ENCODE data around the gene LEAP2.

LEAP2 gene

DNA sequence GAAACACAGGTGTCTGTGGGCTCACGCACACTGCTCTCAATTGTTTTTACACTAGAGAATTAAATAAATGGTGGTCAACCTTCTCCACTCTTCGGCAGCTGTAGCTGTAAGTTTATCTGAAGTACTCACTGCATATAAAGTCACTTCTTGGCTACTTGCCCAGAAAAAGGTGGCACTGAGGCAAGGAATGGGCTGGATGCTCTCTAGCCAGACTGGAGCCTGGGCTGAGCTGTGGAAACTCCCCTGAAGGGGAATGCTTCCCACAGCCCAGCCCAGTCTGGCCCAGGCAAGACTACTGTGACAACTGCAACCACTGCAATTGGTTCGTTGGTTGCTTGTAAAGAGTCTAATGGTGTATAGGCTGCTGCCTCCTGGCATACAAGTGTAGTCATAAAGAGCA is 4.5 kb downstream of the LEAP2 start:
- no peak for TF ChIP-seq POLR2A (IDR thresholded peaks at IDR 0.05; ENCODE audit: low read depth, low read length)
- DNase-seq (ENCODE audit: insufficient read length, low spot score), result no peak
- FAIRE-seq, result no peak

GRCh38 chr5:132883261-132883834 is 9.9 kb downstream of the LEAP2 start:
- peak; percentile 93 for FAIRE-seq
- TF ChIP-seq POLR2A (IDR thresholded peaks at IDR 0.05; ENCODE audit: low read depth, low read length), result no peak

GRCh38 chr5:132884548-132884947 is 11.1 kb downstream of the LEAP2 start:
- FAIRE-seq (no peak), DNase-seq (ENCODE audit: insufficient read length, low spot score) (no peak)
- no peak for TF ChIP-seq POLR2A (IDR thresholded peaks at IDR 0.05; ENCODE audit: low read depth, low read length)

More at GRCh38 chr5:132883261-132883834, 9.9 kb downstream of the LEAP2 start:
- DNase-seq (ENCODE audit: insufficient read length, low spot score), result peak; percentile 16

GRCh38 chr5:132886064-132886823 is 12.8 kb downstream of the LEAP2 start:
- TF ChIP-seq POLR2A (IDR thresholded peaks at IDR 0.05; ENCODE audit: low read depth, low read length), result no peak
- DNase-seq (ENCODE audit: insufficient read length, low spot score), result no peak

GRCh38 chr5:132887283-132887682 is 13.8 kb downstream of the LEAP2 start:
- TF ChIP-seq POLR2A (IDR thresholded peaks at IDR 0.05; ENCODE audit: low read depth, low read length), result no peak
- FAIRE-seq, result peak; percentile 75
- no peak for DNase-seq (ENCODE audit: insufficient read length, low spot score)

More at GRCh38 chr5:132886064-132886823, 12.8 kb downstream of the LEAP2 start:
- no peak for FAIRE-seq

- no peak for TF ChIP-seq POLR2A (IDR thresholded peaks at IDR 0.05; ENCODE audit: low read depth, low read length)
- DNase-seq (ENCODE audit: insufficient read length, low spot score) (no peak), FAIRE-seq (peak; percentile 33)
Measured at GRCh38 chr5:132889501-132889900, 16.0 kb downstream of the LEAP2 start.

DNA sequence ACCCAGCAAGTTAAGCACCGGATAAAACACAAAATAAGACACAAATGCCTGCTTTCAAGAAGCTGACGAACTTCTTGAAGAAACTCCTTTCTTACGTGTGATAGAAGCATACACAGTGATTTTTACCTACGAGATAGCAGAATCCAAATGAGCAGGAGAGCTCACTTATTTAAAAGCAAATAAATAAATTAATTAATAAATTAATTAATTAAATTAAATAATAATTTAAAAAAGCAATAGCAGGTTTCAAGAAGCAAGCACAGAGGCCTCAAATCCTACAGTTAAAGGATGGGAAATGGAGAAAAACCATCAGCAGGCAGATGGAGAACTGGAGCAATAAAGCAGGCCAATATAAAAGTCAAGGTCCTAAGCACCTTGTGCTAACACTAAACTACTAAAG is 17.3 kb downstream of the LEAP2 start:
- no peak for TF ChIP-seq POLR2A (IDR thresholded peaks at IDR 0.05; ENCODE audit: low read depth, low read length)
- DNase-seq (ENCODE audit: insufficient read length, low spot score) (no peak), FAIRE-seq (no peak)

GRCh38 chr5:132895719-132896305 is 22.3 kb downstream of the LEAP2 start:
- TF ChIP-seq POLR2A (IDR thresholded peaks at IDR 0.05; ENCODE audit: low read depth, low read length), result no peak
- DNase-seq (ENCODE audit: insufficient read length, low spot score) (no peak), FAIRE-seq (no peak)

- no peak for TF ChIP-seq POLR2A (IDR thresholded peaks at IDR 0.05; ENCODE audit: low read depth, low read length)
- no peak for FAIRE-seq
Measured at GRCh38 chr5:132896685-132897084, 23.2 kb downstream of the LEAP2 start.

DNA sequence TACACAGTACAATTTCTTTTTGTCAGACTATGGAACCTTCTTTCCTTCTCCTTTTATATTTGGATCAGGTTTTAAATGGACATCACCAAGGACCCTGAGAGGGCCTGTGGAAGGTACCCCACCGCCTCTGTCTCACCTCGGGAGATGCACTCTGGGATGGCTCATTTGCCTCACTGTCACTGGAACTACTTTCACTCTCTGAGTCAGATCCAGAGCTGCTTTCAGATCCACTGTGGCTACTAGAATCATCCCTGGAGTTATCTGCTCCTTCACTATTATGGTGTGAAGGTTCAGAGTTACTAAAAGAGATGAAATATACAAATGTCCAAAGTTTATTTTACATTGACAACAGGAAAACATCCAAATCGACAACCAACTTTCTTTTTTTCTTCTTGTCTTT is 24.6 kb downstream of the LEAP2 start:
- FAIRE-seq, result no peak
- no peak for TF ChIP-seq POLR2A (IDR thresholded peaks at IDR 0.05; ENCODE audit: low read depth, low read length)
- no peak for DNase-seq (ENCODE audit: insufficient read length, low spot score)

More at GRCh38 chr5:132896685-132897084, 23.2 kb downstream of the LEAP2 start:
- no peak for DNase-seq (ENCODE audit: insufficient read length, low spot score)

DNA sequence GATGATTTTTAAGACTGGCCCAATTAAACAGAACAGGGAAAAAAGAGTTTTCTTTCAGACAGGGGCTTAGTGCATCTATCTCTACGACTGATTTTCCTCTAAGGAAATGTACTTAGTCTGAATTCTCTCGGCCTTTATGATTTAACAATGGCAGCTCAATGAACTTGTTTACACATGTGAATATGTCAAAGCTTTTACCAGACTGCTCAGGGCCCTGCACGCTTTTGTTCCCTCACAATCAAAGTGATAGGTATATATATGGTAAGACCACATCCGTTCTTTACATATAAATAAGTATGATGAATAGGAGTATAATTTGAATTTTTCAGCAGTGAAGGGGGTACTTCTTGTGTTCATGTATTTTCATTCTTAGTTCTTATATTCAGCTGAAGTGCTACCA is 27.6 kb downstream of the LEAP2 start:
- TF ChIP-seq POLR2A (IDR thresholded peaks at IDR 0.05; ENCODE audit: low read depth, low read length), result no peak
- DNase-seq (ENCODE audit: insufficient read length, low spot score) (no peak), FAIRE-seq (no peak)

GRCh38 chr5:132901730-132902129 is 28.3 kb downstream of the LEAP2 start:
- FAIRE-seq (no peak), DNase-seq (ENCODE audit: insufficient read length, low spot score) (no peak)
- TF ChIP-seq POLR2A (IDR thresholded peaks at IDR 0.05; ENCODE audit: low read depth, low read length), result no peak

- no peak for TF ChIP-seq POLR2A (IDR thresholded peaks at IDR 0.05; ENCODE audit: low read depth, low read length)
- DNase-seq (ENCODE audit: insufficient read length, low spot score) (no peak), FAIRE-seq (peak; percentile 68)
Measured at GRCh38 chr5:132905938-132906337, 32.5 kb downstream of the LEAP2 start.

DNA sequence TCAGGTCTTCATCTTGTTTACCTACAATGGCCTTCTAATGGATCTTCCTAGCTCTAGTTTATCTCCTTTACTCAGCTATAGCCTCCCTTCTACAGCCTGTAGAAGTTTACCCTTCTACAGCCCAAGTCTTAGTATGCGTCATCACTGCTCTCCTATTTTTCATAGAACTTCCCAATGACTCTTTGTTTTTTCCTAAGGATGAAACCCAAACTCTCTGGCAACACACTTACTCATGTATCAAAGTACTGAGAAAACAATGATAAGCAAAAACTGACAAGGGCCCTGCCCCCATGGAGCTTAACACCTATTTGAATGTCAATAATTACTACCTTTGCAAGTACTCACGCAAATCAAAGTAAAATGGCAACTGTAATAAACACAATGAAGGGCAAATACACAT is 33.7 kb downstream of the LEAP2 start:
- FAIRE-seq (no peak), DNase-seq (ENCODE audit: insufficient read length, low spot score) (no peak)
- no peak for TF ChIP-seq POLR2A (IDR thresholded peaks at IDR 0.05; ENCODE audit: low read depth, low read length)

DNA sequence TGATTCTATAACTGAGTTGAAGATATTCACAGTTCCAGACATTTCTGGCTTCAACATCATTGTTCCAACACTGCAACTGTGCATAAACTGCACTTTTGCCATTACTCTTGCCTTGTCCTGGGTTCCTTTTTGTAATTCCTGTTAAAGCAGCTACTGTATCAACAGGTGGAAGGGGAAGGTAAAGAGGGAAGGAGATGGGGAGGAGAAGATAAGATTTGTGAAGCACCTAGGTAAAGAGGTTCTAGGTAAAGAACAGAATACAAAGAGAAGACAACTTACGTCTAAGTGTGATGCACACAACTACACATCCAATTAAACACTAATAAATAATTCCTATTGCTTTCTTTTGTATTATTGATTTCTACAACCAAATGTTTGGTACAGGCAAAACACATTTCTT is 36.2 kb downstream of the LEAP2 start:
- no peak for TF ChIP-seq POLR2A (IDR thresholded peaks at IDR 0.05; ENCODE audit: low read depth, low read length)
- peak; percentile 11 for FAIRE-seq
- DNase-seq (ENCODE audit: insufficient read length, low spot score), result no peak
